ENCODE results near the gene ALDH1L1. TPM values are rescaled to one million over a fixed set of nuclear protein-coding genes. Genes with fewer than 3 reads are reported as not detected.

The ALDH1L1 gene
- total and polyA plus RNA-seq, 2 of the 4 experiments (the other 2 are of a cell fraction), result not detected

GRCh38 chr3:126149256-126149902, 31.0 kb downstream of the ALDH1L1 start:
- DNase-seq (no peak), ATAC-seq (ENCODE audit: low read depth) (no peak)
- H4K91ac ChIP-seq (ENCODE audit: insufficient read depth, low read depth, low read length), result no peak overlapping the region
- no peak overlapping the region for H2AK9ac ChIP-seq (replicated peaks; ENCODE audit: low read depth, low read length, poor library complexity)
- WGBS, 2 experiments (ENCODE audit: extremely low coverage in 2 of 2, insufficient read length in 1 of 2), result no CpG with 5 or more reads among the region's 3 CpGs
- H3K23ac ChIP-seq (ENCODE audit: low read depth, low read length), result no peak overlapping the region
- no peak overlapping the region for H2BK20ac ChIP-seq (ENCODE audit: low read depth, low read length)
- H3K9me3 ChIP-seq (ENCODE audit: control insufficient read depth, insufficient read depth, low read length), result no peaks in the 10 kb centered on the region
- no peak overlapping the region for H3K56ac ChIP-seq (ENCODE audit: extremely low read depth, insufficient read depth, low read length)
- H3K79me1 ChIP-seq (ENCODE audit: low read depth in 1 of 2, low read length in 2 of 2), result no peaks in the 10 kb centered on the region
- no peak overlapping the region for H2BK120ac ChIP-seq (ENCODE audit: low read depth, low read length)
- H3K9me1 ChIP-seq (ENCODE audit: insufficient read depth, low read length), result no peaks in the 10 kb centered on the region
- no peak overlapping the region for H3K4me2 ChIP-seq (ENCODE audit: low read depth, low read length)
- H2AFZ ChIP-seq (replicated peaks; ENCODE audit: low read length, poor library complexity), result no peak overlapping the region
- no peak overlapping the region for H3K9ac ChIP-seq (ENCODE audit: low read depth, low read length)
- H3K27me3 ChIP-seq (ENCODE audit: control insufficient read depth, insufficient read depth, low read length), result peaks cover 24% of the 10 kb centered on the region
- no peak overlapping the region for H3K18ac ChIP-seq (ENCODE audit: low read depth, low read length)
- no peak overlapping the region for H4K8ac ChIP-seq (ENCODE audit: low read depth in 2 of 2, low read length in 2 of 2)
- dilution Hi-C loops (cut with HindIII; ENCODE audit: low sequenced_read_pairs, unreplicated experiment) (no loop called here), intact Hi-C loops (cut with micrococcal nuclease) (no loop called here), in situ Hi-C loops (cut with MboI; ENCODE audit: low sequenced_read_pairs) (no loop called here)
- no peak overlapping the region for H2BK15ac ChIP-seq (ENCODE audit: low read depth, low read length)
- ChIA-PET CTCF (interaction anchor here (2.6 kb wide), 1 partner anchor 16 kb away, joined by 10 read pairs; no protein-coding TSS in a partner anchor), POLR2A (ENCODE audit: unreplicated experiment) (no interaction called here)
- no peaks in the 10 kb centered on the region for H3K36me3 ChIP-seq (ENCODE audit: control insufficient read depth, insufficient read depth, low read length)
- no peak overlapping the region for H3K27ac ChIP-seq (ENCODE audit: insufficient read depth, low read length)
- no peak overlapping the region for H3K4ac ChIP-seq (ENCODE audit: low read depth, low read length)
- H3K14ac ChIP-seq (replicated peaks; ENCODE audit: low read depth, low read length), result no peak overlapping the region
- TF ChIP-seq FOS (IDR thresholded peaks at IDR 0.05; ENCODE audit: low read depth, low read length) (no peak), ELK1 (IDR thresholded peaks at IDR 0.05; ENCODE audit: borderline replicate concordance, low read depth, low read length) (no peak), RCOR1 (IDR thresholded peaks at IDR 0.05; ENCODE audit: insufficient replicate concordance, low read length) (no peak), POLR2A (IDR thresholded peaks at IDR 0.05; ENCODE audit: low read depth, low read length) (no peak), BHLHE40 (IDR thresholded peaks at IDR 0.05; ENCODE audit: low read depth, low read length) (no peak), NFE2L2 (IDR thresholded peaks at IDR 0.05; ENCODE audit: low read depth, low read length) (no peak), CTCF (conservative IDR thresholded peaks at IDR 0.05; ENCODE audit: low read depth, low read length) (no peak), SMC3 (IDR thresholded peaks at IDR 0.05; ENCODE audit: low read depth, low read length) (no peak), MXI1 (IDR thresholded peaks at IDR 0.05; ENCODE audit: borderline replicate concordance, low read depth, low read length) (no peak), MAZ (IDR thresholded peaks at IDR 0.05; ENCODE audit: borderline replicate concordance, low read depth, low read length) (no peak), CEBPB (IDR thresholded peaks at IDR 0.05; ENCODE audit: low read depth, low read length) (no peak), MAFK (IDR thresholded peaks at IDR 0.05; ENCODE audit: low read depth, low read length) (no peak), RAD21 (IDR thresholded peaks at IDR 0.05; ENCODE audit: low read length) (no peak), USF2 (IDR thresholded peaks at IDR 0.05; ENCODE audit: low read depth, low read length) (no peak), CHD1 (IDR thresholded peaks at IDR 0.05; ENCODE audit: low read depth, low read length) (no peak), RFX5 (IDR thresholded peaks at IDR 0.05; ENCODE audit: low read depth, low read length) (no peak)
- H4K20me1 ChIP-seq (ENCODE audit: insufficient read depth, low read length), result no peaks in the 10 kb centered on the region
- H4K5ac ChIP-seq (ENCODE audit: low read depth, low read length), result no peak overlapping the region
- BruUV-seq (replicated peaks), result no TSS peak
- no peaks in the 10 kb centered on the region for H3K4me1 ChIP-seq (ENCODE audit: control insufficient read depth, insufficient read depth, low read length)
- no peak overlapping the region for H3K4me3 ChIP-seq (ENCODE audit: insufficient read depth, low read depth, low read length)
- H2AK5ac ChIP-seq (ENCODE audit: low read depth, low read length), result no peak overlapping the region
- no peak overlapping the region for H2BK5ac ChIP-seq (ENCODE audit: low read depth, low read length, poor library complexity, severe bottlenecking)
